AG04450 (cell line): ENCODE results near the gene MGAT4A. TPM values are rescaled to one million over a fixed set of nuclear protein-coding genes. Genes with fewer than 3 reads are reported as not detected.

Source experiments
- CTCF ChIA-PET: fragments of 300-600, 350-600 bp; formaldehyde crosslinking; extraction: SDS; loops from one replicate; lab custom pipeline; 2022; ENCODE audit warnings: antibody characterized with exemption, inconsistent platforms; lab: Charles Lee
- POLR2A ChIA-PET: fragments of 350-600 bp; formaldehyde crosslinking; extraction: SDS; loops from one replicate; lab custom pipeline; 2021; ENCODE audit warnings: antibody characterized with exemption, inconsistent platforms; lab: Yijun Ruan, JAX
- DNase-seq: peaks from one replicate; pipeline ENCODE4 v3.0.0-alpha.2; 2011; ENCODE audit warnings: low read depth, low spot score
- H3K27ac ChIP-seq: one replicate; pipeline ENCODE4 v1.5.1; 2012; ENCODE audit warnings: low read depth, low read length, control low read depth
- H3K27me3 ChIP-seq: one replicate; pipeline ENCODE4 v1.6.0; 2012; ENCODE audit warnings: low read length; ENCODE audit not compliant: control insufficient read depth, insufficient read depth
- H3K4me3 ChIP-seq: 2 replicates; pipeline ENCODE4 v1.5.1; 2011; ENCODE audit warnings: mild to moderate bottlenecking, low read depth, low read length, control low read depth
- H3K9me3 ChIP-seq: 2 replicates; pipeline ENCODE4 v1.5.1; 2012; ENCODE audit warnings: low read length; ENCODE audit not compliant: control insufficient read depth, insufficient read depth
- polyA plus RNA-seq: library from polyadenylated mRNA; depleted of rRNA; stranded (reverse); fragments of >200 nt; gene quantifications from 2 replicates; pipeline ENCODE4 v1.2.3, GENCODE V29; 2011
- TF ChIP-seq, protein P1 (sequence below): IDR thresholded peaks from 2 replicates; pipeline ENCODE4 v1.5.1; 2011; ENCODE audit warnings: low read depth, low read length, control low read depth, inconsistent platforms

MGAT4A gene
- polyA plus RNA-seq, 1 experiment = 0.04 TPM

DNA sequence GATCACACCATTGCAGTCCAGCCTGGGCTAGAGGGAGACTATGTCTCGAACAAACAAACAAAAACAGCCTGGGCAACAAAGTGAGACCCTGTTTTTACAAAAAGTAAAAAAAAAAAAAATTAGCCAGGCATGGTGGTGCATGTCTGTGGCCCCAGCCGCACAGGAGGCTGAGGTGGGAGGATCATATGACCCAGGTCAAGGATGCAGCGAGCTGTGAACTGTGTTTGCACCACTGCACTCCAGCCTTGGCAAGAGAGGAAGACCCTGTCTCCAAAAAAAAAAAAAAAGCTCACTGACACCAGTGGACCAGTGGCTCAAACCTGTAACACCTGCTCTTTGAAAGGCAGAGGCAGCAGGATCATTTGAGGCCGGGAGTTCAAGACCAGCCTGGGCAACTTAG, 82.5 kb downstream of the MGAT4A start:
- CTCF ChIA-PET = interaction anchor here (0.6 to 2.2 kb wide), 15 partner anchors 9 to 1835 kb away, joined by 3 to 105 read pairs (median 4); partner anchors contain the start of genes MITD1 and MRPL30
- TF ChIP-seq, protein P1, sequence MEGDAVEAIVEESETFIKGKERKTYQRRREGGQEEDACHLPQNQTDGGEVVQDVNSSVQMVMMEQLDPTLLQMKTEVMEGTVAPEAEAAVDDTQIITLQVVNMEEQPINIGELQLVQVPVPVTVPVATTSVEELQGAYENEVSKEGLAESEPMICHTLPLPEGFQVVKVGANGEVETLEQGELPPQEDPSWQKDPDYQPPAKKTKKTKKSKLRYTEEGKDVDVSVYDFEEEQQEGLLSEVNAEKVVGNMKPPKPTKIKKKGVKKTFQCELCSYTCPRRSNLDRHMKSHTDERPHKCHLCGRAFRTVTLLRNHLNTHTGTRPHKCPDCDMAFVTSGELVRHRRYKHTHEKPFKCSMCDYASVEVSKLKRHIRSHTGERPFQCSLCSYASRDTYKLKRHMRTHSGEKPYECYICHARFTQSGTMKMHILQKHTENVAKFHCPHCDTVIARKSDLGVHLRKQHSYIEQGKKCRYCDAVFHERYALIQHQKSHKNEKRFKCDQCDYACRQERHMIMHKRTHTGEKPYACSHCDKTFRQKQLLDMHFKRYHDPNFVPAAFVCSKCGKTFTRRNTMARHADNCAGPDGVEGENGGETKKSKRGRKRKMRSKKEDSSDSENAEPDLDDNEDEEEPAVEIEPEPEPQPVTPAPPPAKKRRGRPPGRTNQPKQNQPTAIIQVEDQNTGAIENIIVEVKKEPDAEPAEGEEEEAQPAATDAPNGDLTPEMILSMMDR = no peak
- no peak for DNase-seq
- no peaks in the 10 kb centered on the region for H3K9me3 ChIP-seq
- peaks cover 2% of the 10 kb centered on the region for H3K27me3 ChIP-seq
- POLR2A ChIA-PET = no interaction called here
- H3K4me3 ChIP-seq = no peak overlapping the region
- no peak overlapping the region for H3K27ac ChIP-seq

DNA sequence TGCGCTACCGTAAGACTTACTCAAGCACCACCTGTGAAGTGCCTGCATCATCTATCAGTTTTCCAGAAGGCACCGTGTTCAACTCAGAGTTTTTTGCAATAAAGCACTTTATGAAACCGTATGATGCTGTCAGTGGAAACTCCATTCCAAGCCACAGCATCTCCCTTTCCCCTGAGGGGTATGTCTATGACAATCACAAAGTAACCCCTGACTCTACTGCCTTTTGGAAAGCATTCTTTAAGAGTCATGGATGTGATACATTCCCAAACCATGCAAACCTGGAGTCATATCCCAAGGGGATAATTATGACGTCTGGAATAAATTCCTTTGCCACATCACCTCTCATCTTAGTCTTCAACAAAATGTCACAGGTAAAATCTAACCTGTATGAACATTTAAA, 83.3 kb downstream of the MGAT4A start:
- Histone ChIP-seq H3K27me3 (peaks cover 2% of the 10 kb centered on the region), H3K27ac (no peak overlapping the region), H3K9me3 (no peaks in the 10 kb centered on the region), H3K4me3 (no peak overlapping the region)
- TF ChIP-seq, protein P1 = no peak
- DNase-seq = no peak
- ChIA-PET CTCF (interaction anchor here (1.0 to 2.2 kb wide), 3 partner anchors 9 to 421 kb away, joined by 4 to 105 read pairs (median 11); no protein-coding TSS in a partner anchor), POLR2A (no interaction called here)

- TF ChIP-seq, protein P1 = no peak
- no peak for DNase-seq
- Histone ChIP-seq H3K27me3 (peaks cover 2% of the 10 kb centered on the region), H3K27ac (no peak overlapping the region), H3K4me3 (no peak overlapping the region), H3K9me3 (no peaks in the 10 kb centered on the region; the same call in 1 of the 2 replicates)
- POLR2A ChIA-PET = no interaction called here
- CTCF ChIA-PET = no interaction called here
These were observed 87.3 kb downstream of the MGAT4A start for GRCh38 chr2:98643496-98644100.

GRCh38 chr2:98637401-98638147, 93.4 kb downstream of the MGAT4A start:
- POLR2A ChIA-PET = no interaction called here
- DNase-seq = no peak
- TF ChIP-seq, protein P1 = no peak
- CTCF ChIA-PET = no interaction called here
- H3K9me3 ChIP-seq = no peaks in the 10 kb centered on the region; the same call in 1 of the 2 replicates
- H3K4me3 ChIP-seq = no peak overlapping the region
- no peak overlapping the region for H3K27ac ChIP-seq
- peaks cover 13% of the 10 kb centered on the region for H3K27me3 ChIP-seq
